GM19438 (cell line): ENCODE results near the gene NYAP1.
"Not testable (repeated sequence)": the region's sequence is repeated elsewhere in the genome, so short reads cannot be mapped to it uniquely, and the experiment has no call there.

Experiments used
- ATAC-seq: cut with Tn5 transposase; IDR thresholded peaks from one replicate; pipeline ENCODE4 v1.9.1; 2021; ENCODE audit warnings: low read depth; ENCODE audit not compliant: unreplicated experiment

Gene NYAP1

DNA sequence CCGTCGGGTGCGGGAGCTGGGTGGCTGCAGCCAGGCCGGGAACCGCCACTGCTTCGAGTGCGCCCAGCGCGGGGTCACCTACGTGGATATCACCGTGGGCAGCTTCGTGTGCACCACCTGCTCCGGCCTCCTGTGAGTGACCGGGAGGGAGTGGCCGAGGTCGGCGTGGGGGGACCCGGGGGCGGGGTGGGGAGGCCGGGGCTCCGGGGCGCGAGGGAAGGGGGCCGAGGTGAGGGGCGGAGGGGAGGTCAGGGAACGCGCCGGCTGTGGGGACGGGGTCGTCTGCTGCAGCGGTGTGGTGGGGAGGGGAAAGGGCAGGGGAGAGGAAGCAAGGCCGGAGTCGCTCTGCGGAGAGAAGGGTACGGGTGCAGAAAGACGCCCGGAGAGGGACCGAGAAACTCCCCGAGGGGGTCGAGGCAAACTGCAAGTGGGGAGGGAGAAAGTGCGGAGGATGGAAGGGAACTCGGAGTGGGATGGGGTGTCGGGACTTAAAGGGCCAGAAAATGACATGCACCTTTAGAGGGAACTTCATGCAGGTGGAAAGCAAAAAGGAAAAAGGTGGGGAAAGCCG lies 55.8 kb downstream of the NYAP1 start:
- no peak for ATAC-seq

DNA sequence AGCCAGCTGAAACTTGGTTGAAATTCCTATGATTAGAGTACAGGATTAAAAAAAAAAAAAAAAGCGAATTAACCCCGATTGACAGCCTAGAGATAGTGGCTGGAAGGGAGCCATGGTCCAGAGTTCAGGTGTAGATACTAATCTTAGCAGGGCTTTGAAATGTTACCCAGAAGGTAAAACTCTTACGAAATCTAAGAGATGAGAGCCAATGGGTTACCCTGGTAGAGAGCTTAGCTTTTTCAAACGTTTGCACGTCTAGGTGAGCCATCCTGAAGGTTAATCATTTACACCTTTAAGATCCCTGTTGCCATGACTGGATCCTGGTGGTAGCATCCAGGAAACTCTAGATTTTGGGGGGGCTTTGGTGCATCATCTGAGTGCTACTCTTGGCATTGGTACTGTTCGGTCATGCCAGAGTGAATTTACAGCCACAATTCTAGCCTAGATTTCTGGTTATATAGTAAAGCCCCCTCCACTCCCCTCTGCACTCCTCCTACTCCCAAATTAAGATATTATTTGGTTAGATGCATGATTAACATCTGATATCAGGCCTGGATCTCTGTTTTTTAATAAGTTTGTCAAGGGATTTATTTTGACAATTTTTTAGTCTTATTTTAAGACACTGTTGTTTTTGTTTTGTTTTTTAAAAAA lies 56.5 kb downstream of the NYAP1 start:
- ATAC-seq: no peak

DNA sequence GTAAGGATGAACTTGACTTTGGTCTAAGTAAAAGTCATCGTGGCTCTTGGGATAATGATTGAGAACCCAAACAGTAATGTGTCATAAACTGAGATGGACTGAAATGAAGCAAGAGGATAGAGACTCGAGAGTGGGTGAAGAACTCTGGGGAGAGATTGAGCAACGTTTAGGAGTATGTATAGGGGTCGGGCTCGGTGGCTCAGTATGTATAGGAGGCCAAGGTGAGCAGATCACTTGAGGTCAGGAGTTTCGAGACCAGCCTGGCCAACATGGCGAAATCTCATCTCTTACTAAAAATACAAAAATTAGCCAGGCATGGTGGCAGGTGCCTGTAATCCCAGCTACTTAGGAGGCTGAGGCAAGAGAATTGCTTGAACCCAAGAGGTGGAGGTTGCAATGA lies 57.6 kb downstream of the NYAP1 start:
- ATAC-seq: not testable (repeated sequence)

DNA sequence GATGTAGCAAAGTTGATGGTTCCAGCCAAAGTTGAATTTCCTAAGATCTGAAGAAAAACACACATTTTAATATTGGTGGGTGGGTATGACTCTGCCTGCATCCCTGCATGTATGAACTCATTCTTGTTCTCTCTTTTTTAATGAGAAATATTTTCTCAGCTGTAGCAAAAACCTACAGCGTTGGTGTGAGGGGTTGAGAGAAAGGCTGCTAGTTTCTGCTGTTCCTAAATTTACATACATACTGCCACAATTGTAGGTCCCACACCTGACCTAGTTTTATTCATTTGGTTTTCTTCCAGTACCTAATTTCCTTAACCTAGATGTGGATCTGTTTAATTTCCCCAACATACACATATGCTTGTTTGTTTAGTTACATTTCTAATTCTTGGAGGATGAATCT lies 59.9 kb downstream of the NYAP1 start:
- no peak for ATAC-seq

DNA sequence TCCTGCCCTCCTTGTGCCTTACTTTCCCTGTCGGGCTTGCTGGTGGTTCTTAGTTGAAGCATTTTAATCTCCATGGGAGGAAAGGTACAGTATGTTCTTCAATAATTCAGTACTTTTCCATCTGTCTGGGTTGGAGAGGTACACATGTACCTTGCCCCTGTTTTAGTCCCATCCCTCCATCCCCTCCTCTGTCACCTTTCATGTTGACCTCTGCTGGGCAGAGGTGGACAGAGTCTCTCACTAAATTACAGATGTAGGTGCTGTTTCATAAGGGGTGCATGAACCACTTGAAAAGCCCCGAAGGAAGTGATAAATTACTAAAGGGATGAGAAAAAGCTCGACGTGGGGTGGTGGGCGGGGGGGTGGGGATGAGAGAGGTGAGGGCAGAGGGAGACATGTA lies 60.7 kb downstream of the NYAP1 start:
- ATAC-seq: no peak
